ENCODE results near the gene FBXW2. TPM values are rescaled to one million over a fixed set of nuclear protein-coding genes. Genes with fewer than 3 reads are reported as not detected.
A peak's percentile ranks its signal among the peaks of the same experiment; 100 is the strongest.

The FBXW2 gene
- total RNA-seq, 6 donors from 2014 or later = 42.2 to 149 (median 79.7) TPM

GRCh38 chr9:120710110-120710981 lies 82.9 kb downstream of the FBXW2 start:
- Histone ChIP-seq H3K27me3 (no peaks in the 10 kb centered on the region), H3K4me3 (peak overlapping the region in 3 of 4 donors; percentile 57 to 96 (median 92)), H3K27ac (peak overlapping the region; percentile 36 to 97 (median 78)), H3K4me1 (peaks cover 18 to 60% (median 38%) of the 10 kb centered on the region in 4 donors), H3K9me3 (no peaks in the 10 kb centered on the region), H3K36me3 (peaks cover 0 to 6% (median 0%) of the 10 kb centered on the region in 4 donors)
- TF ChIP-seq CTCF (IDR thresholded peaks at IDR 0.05) (no peak), POLR2AphosphoS5 (IDR thresholded peaks at IDR 0.05) (no peak), EP300 (IDR thresholded peaks at IDR 0.05) (no peak), POLR2A (IDR thresholded peaks at IDR 0.05) (peak in 1 of 4 donors; percentile 47)
- peak in 1 of 2 donors; percentile 7 for ATAC-seq (ENCODE audit: low FRiP score in 2 of 2)
- 39 to 49% methylated on average over 10 of the region's 10 CpGs for WGBS, 2 donors
- DNase-seq = no peak

- Histone ChIP-seq H3K27me3 (no peaks in the 10 kb centered on the region), H3K9me3 (no peaks in the 10 kb centered on the region), H3K36me3 (peaks cover 0 to 6% (median 2%) of the 10 kb centered on the region in 4 donors), H3K27ac (no peak overlapping the region), H3K4me3 (peak overlapping the region in 1 of 4 donors; percentile 96), H3K4me1 (peaks cover 13 to 57% (median 31%) of the 10 kb centered on the region in 4 donors)
- DNase-seq (no peak), ATAC-seq (ENCODE audit: low FRiP score in 2 of 2) (no peak)
- WGBS, 2 donors = 87 to 93% methylated on average over 6 of the region's 6 CpGs
- TF ChIP-seq POLR2AphosphoS5 (IDR thresholded peaks at IDR 0.05) = no peak
- no peak for TF ChIP-seq EP300 (IDR thresholded peaks at IDR 0.05)
- TF ChIP-seq POLR2A (IDR thresholded peaks at IDR 0.05) = no peak
- no peak for TF ChIP-seq CTCF (IDR thresholded peaks at IDR 0.05)
These were observed 84.5 kb downstream of the FBXW2 start for GRCh38 chr9:120708526-120709224.

- peaks cover 9 to 47% (median 27%) of the 10 kb centered on the region in 4 donors for H3K4me1 ChIP-seq
- no peaks in the 10 kb centered on the region for H3K9me3 ChIP-seq
- peaks cover 0 to 10% (median 2%) of the 10 kb centered on the region in 4 donors for H3K36me3 ChIP-seq
- no peaks in the 10 kb centered on the region for H3K27me3 ChIP-seq
- H3K27ac ChIP-seq = no peak overlapping the region
- WGBS, 2 donors = 72 to 73% methylated on average over 2 of the region's 2 CpGs
- no peak for DNase-seq
- no peak for ATAC-seq (ENCODE audit: low FRiP score in 2 of 2)
- TF ChIP-seq POLR2AphosphoS5 (IDR thresholded peaks at IDR 0.05) (no peak), CTCF (IDR thresholded peaks at IDR 0.05) (no peak), EP300 (IDR thresholded peaks at IDR 0.05) (no peak), POLR2A (IDR thresholded peaks at IDR 0.05) (no peak)
- no peak overlapping the region for H3K4me3 ChIP-seq
These were observed 86.0 kb downstream of the FBXW2 start for GRCh38 chr9:120707170-120707569.

Other genes with a start within 250 kb of the FBXW2 start
- 100 to 1,000 TPM in 1 of 6 donors, 10 to 100 TPM in 5; 41.7 to 137 (median 51.6) TPM for gene CDK5RAP2, start 213.2 kb downstream of the FBXW2 start, total RNA-seq
- gene MEGF9, start 78.9 kb downstream of the FBXW2 start, total RNA-seq = 100 to 1,000 TPM in 1 of 6 donors, 10 to 100 TPM in 5; 30.4 to 130 (median 71.0) TPM
- 10 to 100 TPM; 11.4 to 56.8 (median 40.1) TPM for gene PSMD5, start 49.5 kb upstream of the FBXW2 start, total RNA-seq
- gene PHF19, start 83.8 kb upstream of the FBXW2 start, total RNA-seq = 10 to 100 TPM in 5 of 6 donors, 1 to 10 TPM in 1; 8.0 to 42.4 (median 19.2) TPM
- gene TRAF1, start 133.4 kb upstream of the FBXW2 start, total RNA-seq = 10 to 100 TPM in 2 of 6 donors, 1 to 10 TPM in 4; 2.9 to 29.3 (median 6.6) TPM

Data from upper lobe of left lung (tissue), 6 donors.